Keratinocyte (primary cell): ENCODE data around the gene CD63.

ENCODE experiments used
- CTCF ChIP-seq, 3 experiments: IDR thresholded peaks in 1 of 3; conservative IDR thresholded peaks in 1 of 3; optimal IDR thresholded peaks in 1 of 3; 2 replicates in 2 of 3; 3 replicates in 1 of 3; pipeline versions ENCODE3 to v1.5.1; 2011; ENCODE audit warnings: low read length in 3 of 3, mild to moderate bottlenecking in 3 of 3, moderate library complexity in 2 of 3, control low read depth in 1 of 3, inconsistent platforms in 1 of 3; ENCODE audit not compliant: insufficient read depth in 2 of 3; ENCODE audit errors: extremely low read depth in 1 of 3
- EZH2 ChIP-seq: IDR thresholded peaks from one replicate; pipeline ENCODE4 v1.6.1; 2012; ENCODE audit warnings: inconsistent platforms, mild to moderate bottlenecking, low read length, moderate library complexity

DNA sequence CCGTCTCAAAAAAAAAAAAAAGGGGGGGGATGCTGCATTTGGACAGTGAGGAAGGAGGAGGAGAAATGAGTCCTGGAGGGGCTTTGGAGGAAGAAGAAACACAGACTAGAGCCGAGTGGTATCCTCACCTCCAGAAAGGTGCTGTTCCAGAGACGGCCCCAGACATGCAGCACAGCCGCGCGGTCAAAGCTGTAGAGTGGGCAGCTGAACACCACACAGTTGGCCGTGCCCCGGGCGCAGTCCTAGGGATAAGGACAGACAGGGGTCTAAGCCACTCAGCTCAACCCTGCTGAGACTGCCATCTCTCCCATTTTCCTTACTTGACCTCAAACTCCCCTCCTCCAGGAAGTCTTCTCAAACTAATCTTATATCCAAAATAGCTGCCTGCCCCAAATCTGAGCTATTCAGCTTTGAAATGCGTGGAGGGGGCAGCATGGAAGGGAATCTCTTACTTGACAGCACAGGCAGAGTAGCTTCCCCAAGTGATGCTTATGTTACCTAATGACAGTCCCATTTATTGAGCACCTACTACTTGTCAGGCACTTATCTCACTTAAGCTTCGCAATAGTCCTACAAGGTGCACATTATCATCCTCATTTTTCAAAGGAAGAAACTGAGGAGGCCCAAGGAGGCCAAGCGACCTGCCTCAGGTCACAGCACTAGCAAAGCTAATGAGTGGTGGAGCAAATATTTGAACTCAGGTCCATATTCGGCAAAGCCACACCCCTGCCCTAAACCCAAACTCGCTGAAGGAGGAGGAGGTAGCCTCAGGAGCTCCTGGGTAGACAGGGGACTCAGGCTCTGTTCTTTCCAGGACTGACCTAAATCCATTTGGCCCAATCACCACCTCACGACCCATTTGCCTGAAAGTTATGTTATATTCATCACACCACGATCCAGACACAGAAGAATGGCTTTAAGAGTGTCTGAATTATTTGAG, 39.8 kb downstream of the CD63 start:
- TF ChIP-seq CTCF (optimal IDR thresholded peaks at IDR 0.05 in 1 of 3, IDR thresholded peaks at IDR 0.05 in 1 of 3, conservative IDR thresholded peaks at IDR 0.05 in 1 of 3; ENCODE audit: extremely low read depth in 1 of 3, insufficient read depth in 2 of 3, low read length in 3 of 3) (no peak), EZH2 (no peak)
